ENCODE data around the gene MRPL36.

MRPL36 gene

DNA sequence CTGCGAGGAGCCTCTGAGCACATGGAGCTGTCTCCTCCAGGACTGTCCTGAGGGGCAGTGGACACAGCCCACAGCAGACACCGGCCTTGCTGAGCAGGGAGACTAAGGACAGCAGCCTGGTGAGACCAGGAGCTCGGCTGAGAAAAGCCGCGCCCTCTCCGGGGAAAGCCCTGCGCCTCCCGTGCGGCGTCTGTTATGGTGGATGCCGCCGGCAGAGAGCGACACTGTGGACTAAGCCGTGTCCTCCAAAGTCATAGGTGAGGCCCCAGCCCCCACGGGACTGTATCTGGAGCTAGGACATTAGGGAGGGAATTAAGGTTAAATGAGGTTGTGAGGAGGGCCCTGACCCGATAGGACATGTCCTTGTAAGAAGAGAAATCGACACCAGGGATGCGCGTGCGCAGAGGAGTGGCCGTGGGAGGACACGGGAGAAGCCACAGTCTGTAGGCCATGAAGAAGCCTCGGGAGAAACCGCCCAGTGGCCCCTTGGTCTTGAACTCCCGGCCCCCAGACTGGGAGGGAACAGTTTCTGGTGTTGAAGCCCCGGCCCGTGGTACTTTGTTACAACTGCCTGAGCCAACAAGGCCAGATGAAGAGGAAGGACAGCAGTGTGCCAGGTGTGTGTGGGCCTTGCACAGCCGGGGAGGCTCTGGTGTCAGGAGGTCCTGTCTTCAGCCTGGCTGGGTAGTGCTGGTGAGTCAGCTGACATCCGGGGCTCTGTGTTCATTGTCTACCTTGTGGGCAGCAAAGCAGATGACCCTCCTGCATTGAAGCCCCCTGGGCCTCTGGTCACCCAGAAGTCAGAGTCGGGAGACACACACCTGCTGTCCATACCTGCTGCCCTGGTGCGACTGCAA lies 22.1 kb downstream of the MRPL36 start:
- no peak overlapping the region for H3K4me3 ChIP-seq (replicated peaks in 1 of 2; ENCODE audit: low read depth in 2 of 2, low read length in 2 of 2)
- DNase-seq (ENCODE audit: low read depth in 2 of 2), result no peak
- no peak for TF ChIP-seq CTCF (IDR thresholded peaks at IDR 0.05; ENCODE audit: low read depth, low read length)

DNA sequence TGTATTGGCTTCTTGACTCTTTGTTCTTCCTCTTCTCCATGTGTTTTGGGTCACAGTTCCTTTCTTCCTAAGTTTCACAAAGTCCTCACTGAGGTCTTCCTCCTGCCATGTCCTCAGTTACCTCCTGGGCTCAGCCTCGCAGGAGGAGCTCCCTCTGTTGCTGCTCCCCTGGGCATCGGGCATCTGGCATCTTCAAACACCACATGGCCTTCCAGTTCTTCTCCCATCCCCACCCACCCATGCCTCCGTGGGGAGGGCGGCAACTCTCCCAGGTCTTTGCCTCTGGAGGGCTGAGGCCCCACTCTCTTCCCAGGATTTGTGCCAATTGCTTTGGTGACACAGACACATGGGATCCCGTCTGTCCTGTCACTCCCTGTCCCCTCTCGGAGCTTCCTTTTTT lies 22.8 kb downstream of the MRPL36 start:
- no peak for DNase-seq (ENCODE audit: low read depth in 2 of 2)
- no peak overlapping the region for H3K4me3 ChIP-seq (replicated peaks in 1 of 2; ENCODE audit: low read depth in 2 of 2, low read length in 2 of 2)
- no peak for TF ChIP-seq CTCF (IDR thresholded peaks at IDR 0.05; ENCODE audit: low read depth, low read length)

- peak; percentile 68 to 72 for DNase-seq (ENCODE audit: low read depth in 2 of 2)
- TF ChIP-seq CTCF (IDR thresholded peaks at IDR 0.05; ENCODE audit: low read depth, low read length), result peak; percentile 66
- H3K4me3 ChIP-seq (replicated peaks in 1 of 2; ENCODE audit: low read depth in 2 of 2, low read length in 2 of 2), result no peak overlapping the region
Observed at GRCh38 chr5:1772634-1773033, 27.0 kb downstream of the MRPL36 start.

DNA sequence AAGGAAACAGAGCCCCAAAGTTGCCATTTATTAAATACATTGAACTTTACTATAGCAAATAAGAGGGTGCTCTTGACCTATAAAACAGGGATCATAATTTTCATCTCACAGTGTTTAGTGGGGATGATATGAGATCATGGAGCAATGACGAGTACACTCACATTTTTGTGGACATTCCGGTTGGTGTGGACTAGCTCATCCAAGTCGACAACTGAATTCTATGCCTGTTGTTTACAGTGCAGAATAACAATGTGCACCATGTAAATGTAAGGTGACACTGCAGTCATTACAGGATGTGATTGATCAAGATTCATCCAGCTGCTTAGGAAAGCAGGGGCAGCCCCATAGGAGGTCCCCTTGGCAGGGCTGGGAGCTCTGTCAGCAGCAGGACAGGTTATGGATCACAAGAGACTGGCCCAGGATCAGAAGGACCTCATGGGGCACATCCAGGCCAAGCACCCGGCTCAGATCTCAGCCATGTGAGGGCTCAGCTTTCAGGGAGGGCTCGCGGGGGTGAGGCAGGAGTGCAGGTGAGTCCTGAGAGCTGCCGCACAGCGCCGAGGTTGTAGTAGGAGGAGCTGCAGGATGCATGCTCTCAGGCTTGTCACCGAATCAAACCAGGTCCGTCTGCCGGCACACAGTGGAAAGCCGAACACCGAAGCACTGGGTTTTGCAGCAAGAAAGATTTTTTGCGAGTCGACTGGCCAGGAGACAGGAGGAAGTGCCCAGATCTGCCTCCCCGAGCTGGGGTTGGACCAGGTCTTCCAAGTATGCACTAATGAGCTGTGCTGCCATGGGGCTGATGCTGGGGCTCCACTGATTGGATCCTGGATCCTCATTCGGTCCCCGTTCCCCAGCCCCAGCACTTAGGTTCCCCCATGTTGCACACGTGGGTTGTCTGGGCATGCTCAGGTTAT lies 28.2 kb downstream of the MRPL36 start:
- no peak overlapping the region for H3K4me3 ChIP-seq (replicated peaks in 1 of 2; ENCODE audit: low read depth in 2 of 2, low read length in 2 of 2)
- no peak for DNase-seq (ENCODE audit: low read depth in 2 of 2)
- no peak for TF ChIP-seq CTCF (IDR thresholded peaks at IDR 0.05; ENCODE audit: low read depth, low read length)

- no peak for TF ChIP-seq CTCF (IDR thresholded peaks at IDR 0.05; ENCODE audit: low read depth, low read length)
- DNase-seq (ENCODE audit: low read depth in 2 of 2), result no peak
- no peak overlapping the region for H3K4me3 ChIP-seq (replicated peaks in 1 of 2; ENCODE audit: low read depth in 2 of 2, low read length in 2 of 2)
Observed at GRCh38 chr5:1770443-1770802, 29.2 kb downstream of the MRPL36 start.

GRCh38 chr5:1769752-1770442 lies 29.7 kb downstream of the MRPL36 start:
- TF ChIP-seq CTCF (IDR thresholded peaks at IDR 0.05; ENCODE audit: low read depth, low read length), result no peak
- no peak for DNase-seq (ENCODE audit: low read depth in 2 of 2)
- no peak overlapping the region for H3K4me3 ChIP-seq (replicated peaks in 1 of 2; ENCODE audit: low read depth in 2 of 2, low read length in 2 of 2)

Measured in cardiac fibroblast (primary cell).